ENCODE measurements around the gene FADS3. TPM values are rescaled to one million over a fixed set of nuclear protein-coding genes. Genes with fewer than 3 reads are reported as not detected.

The FADS3 gene
- total and polyA plus RNA-seq, 9 of the 15 experiments (the other 6 are each of a cell fraction or from before 2014, with no cell fraction given): 0.97 to 148 (median 92.7) TPM

DNA sequence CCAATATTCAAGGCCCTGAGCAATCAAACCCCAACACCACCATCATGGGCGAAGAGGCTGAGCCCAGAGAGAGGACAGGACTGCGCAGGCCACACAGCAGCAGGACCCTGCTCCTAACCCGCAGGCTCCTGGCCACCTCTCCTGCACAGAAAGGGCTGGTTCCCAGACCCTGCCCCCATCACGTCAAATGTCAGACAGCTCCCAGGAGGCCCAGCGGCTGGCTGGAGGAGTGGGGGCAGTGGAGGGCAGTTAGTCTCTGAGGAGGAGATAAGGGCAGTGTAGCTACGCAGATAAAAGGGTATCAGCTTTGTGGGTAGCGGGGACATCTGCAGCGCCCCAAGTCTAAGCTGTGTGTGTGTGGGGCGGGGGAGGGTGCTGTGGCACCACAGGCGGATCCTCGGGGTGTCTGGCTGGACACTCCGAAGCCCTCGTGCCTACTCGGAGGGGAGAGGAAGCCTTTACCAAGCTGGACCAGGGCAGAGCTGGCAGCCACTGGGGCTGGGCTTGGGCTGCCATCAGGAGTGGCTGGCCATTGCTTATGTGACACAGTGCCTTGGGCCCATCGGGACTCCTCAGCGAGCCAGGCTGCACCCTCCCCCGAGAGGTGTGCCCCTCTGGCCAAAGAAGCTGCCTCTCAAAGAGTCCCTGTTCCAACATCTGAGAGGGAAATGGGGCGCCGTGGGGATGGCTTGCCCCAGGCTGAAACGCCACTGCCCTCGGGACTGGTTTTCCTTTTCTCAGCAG is 21.5 kb downstream of the FADS3 start (continued):
- TF ChIP-seq, protein P1, sequence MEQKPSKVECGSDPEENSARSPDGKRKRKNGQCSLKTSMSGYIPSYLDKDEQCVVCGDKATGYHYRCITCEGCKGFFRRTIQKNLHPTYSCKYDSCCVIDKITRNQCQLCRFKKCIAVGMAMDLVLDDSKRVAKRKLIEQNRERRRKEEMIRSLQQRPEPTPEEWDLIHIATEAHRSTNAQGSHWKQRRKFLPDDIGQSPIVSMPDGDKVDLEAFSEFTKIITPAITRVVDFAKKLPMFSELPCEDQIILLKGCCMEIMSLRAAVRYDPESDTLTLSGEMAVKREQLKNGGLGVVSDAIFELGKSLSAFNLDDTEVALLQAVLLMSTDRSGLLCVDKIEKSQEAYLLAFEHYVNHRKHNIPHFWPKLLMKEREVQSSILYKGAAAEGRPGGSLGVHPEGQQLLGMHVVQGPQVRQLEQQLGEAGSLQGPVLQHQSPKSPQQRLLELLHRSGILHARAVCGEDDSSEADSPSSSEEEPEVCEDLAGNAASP (IDR thresholded peaks at IDR 0.05): no peak
- TF ChIP-seq FOS (IDR thresholded peaks at IDR 0.05; ENCODE audit: extremely low read depth, insufficient read length) (no peak), BCOR (IDR thresholded peaks at IDR 0.05) (peak; percentile 47; the same call in 1 of the 2 replicates), CBFB (CRISPR knock-in tag; IDR thresholded peaks at IDR 0.05) (0 out of 2 replicates have a peak, but pooled peaks have one; percentile 60), ZNF347 (CRISPR knock-in tag; IDR thresholded peaks at IDR 0.05; ENCODE audit: low read depth) (no peak), ZFPM2 (CRISPR knock-in tag; IDR thresholded peaks at IDR 0.05) (no peak; the same call in 1 of the 2 replicates), ZNF695 (CRISPR knock-in tag; IDR thresholded peaks at IDR 0.05) (no peak), SMAD3 (CRISPR knock-in tag; conservative IDR thresholded peaks at IDR 0.05) (peak; percentile 80), HMG20B (CRISPR knock-in tag; IDR thresholded peaks at IDR 0.05) (no peak), FOXK2 (conservative IDR thresholded peaks at IDR 0.05 in 1 of 2, IDR thresholded peaks at IDR 0.05 in 1 of 2; ENCODE audit: low read depth in 2 of 2) (no peak; a peak in 1 of 4 replicates), HLTF (IDR thresholded peaks at IDR 0.05) (no peak; the same call in 1 of the 2 replicates), CHD4 (IDR thresholded peaks at IDR 0.05; ENCODE audit: insufficient read depth, insufficient replicate concordance, low read depth, low read length, poor library complexity, severe bottlenecking) (no peak), ELF1 (tag; IDR thresholded peaks at IDR 0.05) (no peak), ZNF224 (CRISPR knock-in tag; IDR thresholded peaks at IDR 0.05) (no peak), PRMT5 (CRISPR knock-in tag; IDR thresholded peaks at IDR 0.05) (no peak), DPF2 (IDR thresholded peaks at IDR 0.05) (peak; percentile 93), POLR2AphosphoS2 (IDR thresholded peaks at IDR 0.05; ENCODE audit: low read length) (no peak), SMAD4 (CRISPR knock-in tag; conservative IDR thresholded peaks at IDR 0.05) (peak; percentile 96), ETV5 (CRISPR knock-in tag; IDR thresholded peaks at IDR 0.05; ENCODE audit: low read depth) (peak; percentile 72), ETS2 (tag; IDR thresholded peaks at IDR 0.05; ENCODE audit: borderline replicate concordance, poor library complexity, severe bottlenecking) (no peak)
- TF ChIP-seq, protein P2, sequence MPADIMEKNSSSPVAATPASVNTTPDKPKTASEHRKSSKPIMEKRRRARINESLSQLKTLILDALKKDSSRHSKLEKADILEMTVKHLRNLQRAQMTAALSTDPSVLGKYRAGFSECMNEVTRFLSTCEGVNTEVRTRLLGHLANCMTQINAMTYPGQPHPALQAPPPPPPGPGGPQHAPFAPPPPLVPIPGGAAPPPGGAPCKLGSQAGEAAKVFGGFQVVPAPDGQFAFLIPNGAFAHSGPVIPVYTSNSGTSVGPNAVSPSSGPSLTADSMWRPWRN (IDR thresholded peaks at IDR 0.05; ENCODE audit: low read depth): no peak
- TF ChIP-seq, protein P3, sequence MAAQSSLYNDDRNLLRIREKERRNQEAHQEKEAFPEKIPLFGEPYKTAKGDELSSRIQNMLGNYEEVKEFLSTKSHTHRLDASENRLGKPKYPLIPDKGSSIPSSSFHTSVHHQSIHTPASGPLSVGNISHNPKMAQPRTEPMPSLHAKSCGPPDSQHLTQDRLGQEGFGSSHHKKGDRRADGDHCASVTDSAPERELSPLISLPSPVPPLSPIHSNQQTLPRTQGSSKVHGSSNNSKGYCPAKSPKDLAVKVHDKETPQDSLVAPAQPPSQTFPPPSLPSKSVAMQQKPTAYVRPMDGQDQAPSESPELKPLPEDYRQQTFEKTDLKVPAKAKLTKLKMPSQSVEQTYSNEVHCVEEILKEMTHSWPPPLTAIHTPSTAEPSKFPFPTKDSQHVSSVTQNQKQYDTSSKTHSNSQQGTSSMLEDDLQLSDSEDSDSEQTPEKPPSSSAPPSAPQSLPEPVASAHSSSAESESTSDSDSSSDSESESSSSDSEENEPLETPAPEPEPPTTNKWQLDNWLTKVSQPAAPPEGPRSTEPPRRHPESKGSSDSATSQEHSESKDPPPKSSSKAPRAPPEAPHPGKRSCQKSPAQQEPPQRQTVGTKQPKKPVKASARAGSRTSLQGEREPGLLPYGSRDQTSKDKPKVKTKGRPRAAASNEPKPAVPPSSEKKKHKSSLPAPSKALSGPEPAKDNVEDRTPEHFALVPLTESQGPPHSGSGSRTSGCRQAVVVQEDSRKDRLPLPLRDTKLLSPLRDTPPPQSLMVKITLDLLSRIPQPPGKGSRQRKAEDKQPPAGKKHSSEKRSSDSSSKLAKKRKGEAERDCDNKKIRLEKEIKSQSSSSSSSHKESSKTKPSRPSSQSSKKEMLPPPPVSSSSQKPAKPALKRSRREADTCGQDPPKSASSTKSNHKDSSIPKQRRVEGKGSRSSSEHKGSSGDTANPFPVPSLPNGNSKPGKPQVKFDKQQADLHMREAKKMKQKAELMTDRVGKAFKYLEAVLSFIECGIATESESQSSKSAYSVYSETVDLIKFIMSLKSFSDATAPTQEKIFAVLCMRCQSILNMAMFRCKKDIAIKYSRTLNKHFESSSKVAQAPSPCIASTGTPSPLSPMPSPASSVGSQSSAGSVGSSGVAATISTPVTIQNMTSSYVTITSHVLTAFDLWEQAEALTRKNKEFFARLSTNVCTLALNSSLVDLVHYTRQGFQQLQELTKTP (IDR thresholded peaks at IDR 0.05; ENCODE audit: low read depth in 1 of 2, partially characterized antibody in 2 of 2): no peak

All from K562 (cell line).